HG02798 (cell line): ENCODE measurements around the gene MOB1B.

Source experiments
- ATAC-seq: cut with Tn5 transposase; IDR thresholded peaks from one replicate; pipeline ENCODE4 v1.9.1; 2021; ENCODE audit warnings: mild to moderate bottlenecking; ENCODE audit not compliant: unreplicated experiment, poor library complexity

The MOB1B gene

GRCh38 chr4:70914000-70914399 is 11.8 kb downstream of the MOB1B start:
- ATAC-seq: no peak

GRCh38 chr4:70914631-70915030 is 12.5 kb downstream of the MOB1B start:
- ATAC-seq: no peak

GRCh38 chr4:70915036-70915815 is 13.1 kb downstream of the MOB1B start:
- ATAC-seq: no peak

GRCh38 chr4:70915874-70916559 is 13.8 kb downstream of the MOB1B start:
- ATAC-seq: peak; percentile 53

- no peak for ATAC-seq
Measured at GRCh38 chr4:70920592-70920991, 18.4 kb downstream of the MOB1B start.

GRCh38 chr4:70925418-70925817 is 23.2 kb downstream of the MOB1B start:
- no peak for ATAC-seq

- peak; percentile 83 for ATAC-seq
Measured at GRCh38 chr4:70925899-70926635, 23.9 kb downstream of the MOB1B start.

- ATAC-seq: peak; percentile 36
Measured at GRCh38 chr4:70927502-70928137, 25.5 kb downstream of the MOB1B start.

- ATAC-seq: no peak
Measured at GRCh38 chr4:70930530-70931256, 28.5 kb downstream of the MOB1B start.

GRCh38 chr4:70931347-70931746 is 29.2 kb downstream of the MOB1B start:
- no peak for ATAC-seq

GRCh38 chr4:70932984-70933383 is 30.8 kb downstream of the MOB1B start:
- no peak for ATAC-seq

- ATAC-seq: no peak
Measured at GRCh38 chr4:70935038-70935695, 33.0 kb downstream of the MOB1B start.

GRCh38 chr4:70936200-70936787 is 34.1 kb downstream of the MOB1B start:
- ATAC-seq: no peak

- ATAC-seq: no peak
Measured at GRCh38 chr4:70938086-70938485, 35.9 kb downstream of the MOB1B start.

GRCh38 chr4:70940134-70940533 is 38.0 kb downstream of the MOB1B start:
- ATAC-seq: no peak

- peak; percentile 84 for ATAC-seq
Measured at GRCh38 chr4:70943114-70943513, 40.9 kb downstream of the MOB1B start.

GRCh38 chr4:70945046-70945445 is 42.9 kb downstream of the MOB1B start:
- no peak for ATAC-seq

- ATAC-seq: no peak
Measured at GRCh38 chr4:70945452-70946055, 43.4 kb downstream of the MOB1B start.

- no peak for ATAC-seq
Measured at GRCh38 chr4:70946939-70947338, 44.8 kb downstream of the MOB1B start.
